OCI-LY3 (cell line): ENCODE results near the gene TMEM253.

Experiments used
- H2AFZ ChIP-seq: fragments of 200-600, 300-600 bp; shearing (Covaris generic); 2 replicates; pipeline ENCODE4 v1.6.0; 2014; ENCODE audit warnings: antibody characterized with exemption, low read depth, low read length
- H3K27ac ChIP-seq: fragments of 200-600, 300-600 bp; sonication (generic); 2 replicates; pipeline ENCODE4 v1.5.1; 2014; ENCODE audit warnings: mild to moderate bottlenecking, low read length, moderate library complexity, mixed read lengths
- H3K27me3 ChIP-seq: fragments of 200-600, 300-600 bp; sonication (generic); 2 replicates; pipeline ENCODE4 v1.6.1; 2014; ENCODE audit warnings: low read depth, low read length, mixed read lengths
- H3K36me3 ChIP-seq: fragments of 200-600, 300-600 bp; sonication (generic); replicated peaks from 2 replicates; pipeline ENCODE3; 2014; ENCODE audit warnings: low read depth, low read length, mixed read lengths
- H3K4me1 ChIP-seq: fragments of 300-600, 200-600 bp; sonication (generic); 2 replicates; pipeline ENCODE4 v1.6.1; 2014; ENCODE audit warnings: low read length, mixed read lengths
- H3K4me2 ChIP-seq: fragments of 200-600, 300-600 bp; sonication (generic); 2 replicates; pipeline ENCODE4 v1.6.1; 2014; ENCODE audit warnings: low read length, mixed read lengths
- H3K4me3 ChIP-seq: fragments of 300-600, 200-600 bp; sonication (generic); 2 replicates; pipeline ENCODE4 v1.5.1; 2014; ENCODE audit warnings: antibody characterized with exemption, mild to moderate bottlenecking, low read length, moderate library complexity
- H3K79me2 ChIP-seq: fragments of 300-600, 200-600 bp; shearing (Covaris generic); 2 replicates; pipeline ENCODE4 v1.6.1; 2014; ENCODE audit warnings: mild to moderate bottlenecking, low read length, mixed read lengths
- H3K9ac ChIP-seq: fragments of 300-600, 200-600 bp; shearing (Covaris generic); 2 replicates; pipeline ENCODE4 v1.6.0; 2014; ENCODE audit warnings: mild to moderate bottlenecking, low read length, moderate library complexity
- H3K9me3 ChIP-seq: fragments of 200-600, 300-600 bp; shearing (Covaris generic); 2 replicates; pipeline ENCODE4 v1.6.1; 2014; ENCODE audit warnings: low read length, mixed read lengths; ENCODE audit not compliant: insufficient read depth
- H4K20me1 ChIP-seq: fragments of 200-600, 300-600 bp; sonication (generic); 2 replicates; pipeline ENCODE4 v1.6.1; 2016; ENCODE audit warnings: low read length, mixed read lengths; ENCODE audit not compliant: insufficient read depth
- CTCF ChIP-seq: fragments of 200-600, 300-600 bp; sonication (generic); IDR thresholded peaks from 2 replicates; pipeline ENCODE4 v1.5.1; 2014; ENCODE audit warnings: antibody characterized with exemption, low read length, low read depth
- EZH2phosphoT487 ChIP-seq: fragments of 200-600 bp; shearing (Covaris generic); IDR thresholded peaks from 2 replicates; pipeline ENCODE4 v1.6.1; 2018; ENCODE audit warnings: antibody characterized with exemption, mixed run types, low read depth

Gene TMEM253

GRCh38 chr14:21070083-21070609 is 30.7 kb upstream of the TMEM253 start, which contains the start of gene ARHGEF40:
Gene ARHGEF40, plus strand, starts transcription at chr14:21070304. Its CDS starts 93 bp downstream, at chr14:21070397.
- Histone ChIP-seq H3K79me2 (no peaks in the 10 kb centered on the region), H4K20me1 (no peaks in the 10 kb centered on the region), H3K36me3 (no peaks in the 10 kb centered on the region), H3K4me1 (peaks cover 38% of the 10 kb centered on the region), H3K27ac (peak within 1 kb of the TSS; percentile 65), H3K4me2 (peak within 1 kb of the TSS; percentile 93), H2AFZ (peak within 1 kb of the TSS; percentile 73), H3K27me3 (peaks cover 36% of the 10 kb centered on the region), H3K9me3 (no peaks in the 10 kb centered on the region), H3K4me3 (peak within 1 kb of the TSS; percentile 84), H3K9ac (peak within 1 kb of the TSS; percentile 89)
- TF ChIP-seq CTCF, result no peak
- TF ChIP-seq EZH2phosphoT487, result no peak

- Histone ChIP-seq H4K20me1 (no peaks in the 10 kb centered on the region), H2AFZ (no peak overlapping the region), H3K4me1 (peaks cover 38% of the 10 kb centered on the region)
Observed at GRCh38 chr14:21070610-21071224, 30.1 kb upstream of the TMEM253 start.

GRCh38 chr14:21071225-21072030 is 29.4 kb upstream of the TMEM253 start:
- Histone ChIP-seq H3K27ac (peak overlapping the region; percentile 65), H3K9ac (peak overlapping the region; percentile 89), H2AFZ (no peak overlapping the region; the same call in 1 of the 2 replicates), H3K4me1 (peaks cover 37% of the 10 kb centered on the region), H3K27me3 (peaks cover 27% of the 10 kb centered on the region), H3K4me2 (peak overlapping the region; percentile 93), H3K9me3 (no peaks in the 10 kb centered on the region), H3K4me3 (peak overlapping the region; percentile 84), H4K20me1 (no peaks in the 10 kb centered on the region), H3K36me3 (no peaks in the 10 kb centered on the region), H3K79me2 (no peaks in the 10 kb centered on the region)
- no peak for TF ChIP-seq EZH2phosphoT487
- no peak for TF ChIP-seq CTCF

More at GRCh38 chr14:21070610-21071224, 30.1 kb upstream of the TMEM253 start:
- TF ChIP-seq EZH2phosphoT487, result no peak
- no peak for TF ChIP-seq CTCF
- Histone ChIP-seq H3K27me3 (peaks cover 30% of the 10 kb centered on the region), H3K36me3 (no peaks in the 10 kb centered on the region), H3K4me3 (peak overlapping the region; percentile 84), H3K4me2 (peak overlapping the region; percentile 93), H3K9ac (peak overlapping the region; percentile 89), H3K27ac (peak overlapping the region; percentile 65), H3K9me3 (no peaks in the 10 kb centered on the region), H3K79me2 (no peaks in the 10 kb centered on the region)

GRCh38 chr14:21072031-21072473 is 28.8 kb upstream of the TMEM253 start:
- Histone ChIP-seq H2AFZ (no peak overlapping the region), H3K9ac (peak overlapping the region; percentile 78), H4K20me1 (no peaks in the 10 kb centered on the region), H3K4me2 (peak overlapping the region; percentile 93), H3K4me3 (peak overlapping the region; percentile 84), H3K79me2 (no peaks in the 10 kb centered on the region), H3K27me3 (peaks cover 23% of the 10 kb centered on the region), H3K27ac (peak overlapping the region; percentile 60), H3K9me3 (no peaks in the 10 kb centered on the region), H3K36me3 (no peaks in the 10 kb centered on the region), H3K4me1 (peaks cover 31% of the 10 kb centered on the region)
- TF ChIP-seq CTCF (no peak), EZH2phosphoT487 (no peak)
